GM23248 (cell line): ENCODE results near the gene COLEC11. TPM values are rescaled to one million over a fixed set of nuclear protein-coding genes. Genes with fewer than 3 reads are reported as not detected.

Experiments used
- DNase-seq: peaks from one replicate; pipeline ENCODE4 v3.0.0-alpha.2; 2015
- H2AFZ ChIP-seq: fragments of 200-600 bp; sonication (generic); 2 replicates; pipeline ENCODE4 v1.6.1; 2016; ENCODE audit warnings: antibody characterized with exemption
- H3F3A ChIP-seq: fragments of 200-600 bp; sonication (generic); 2 replicates; pipeline ENCODE4 v1.6.1; 2016; ENCODE audit warnings: mild to moderate bottlenecking, antibody characterized with exemption, mixed run types; ENCODE audit not compliant: insufficient read depth
- H3K27ac ChIP-seq: fragments of 200-600 bp; sonication (generic); 2 replicates; pipeline ENCODE4 v1.5.1; 2016; ENCODE audit warnings: mild to moderate bottlenecking
- H3K27me3 ChIP-seq: fragments of 200-600 bp; sonication (generic); replicated peaks from 2 replicates; pipeline ENCODE4 v1.6.1; 2016; ENCODE audit warnings: mild to moderate bottlenecking; ENCODE audit not compliant: insufficient read depth
- H3K36me3 ChIP-seq: fragments of 200-600 bp; sonication (generic); 2 replicates; pipeline ENCODE4 v1.6.1; 2016; ENCODE audit warnings: low read depth, mild to moderate bottlenecking
- H3K4me1 ChIP-seq: fragments of 200-600 bp; sonication (generic); 2 replicates; pipeline ENCODE4 v1.6.1; 2016; ENCODE audit warnings: mild to moderate bottlenecking; ENCODE audit not compliant: insufficient read depth
- H3K4me2 ChIP-seq: fragments of 200-600 bp; sonication (generic); one replicate; pipeline ENCODE4 v1.6.1; 2016; ENCODE audit warnings: mild to moderate bottlenecking; ENCODE audit not compliant: unreplicated experiment
- H3K4me3 ChIP-seq: fragments of 200-600 bp; sonication (generic); 2 replicates; pipeline ENCODE4 v1.5.1; 2016; ENCODE audit warnings: mild to moderate bottlenecking
- H3K79me2 ChIP-seq: fragments of 200-600 bp; sonication (generic); 2 replicates; pipeline ENCODE4 v1.6.1; 2016; ENCODE audit warnings: mild to moderate bottlenecking; ENCODE audit not compliant: insufficient read depth
- H3K9ac ChIP-seq: fragments of 200-600 bp; sonication (generic); 2 replicates; pipeline ENCODE4 v1.6.1; 2016; ENCODE audit warnings: mild to moderate bottlenecking
- H3K9me2 ChIP-seq: fragments of 200-600 bp; sonication (generic); 2 replicates; pipeline ENCODE4 v1.6.1; 2016; ENCODE audit warnings: mixed run types, mild to moderate bottlenecking, moderate library complexity; ENCODE audit not compliant: insufficient read depth
- H3K9me3 ChIP-seq: fragments of 200-600 bp; sonication (generic); one replicate; pipeline ENCODE4 v1.6.1; 2017; ENCODE audit warnings: low read depth
- H4K20me1 ChIP-seq: fragments of 200-600 bp; sonication (generic); 2 replicates; pipeline ENCODE4 v1.6.0; 2016; ENCODE audit not compliant: insufficient read depth
- EZH2 ChIP-seq: fragments of 200-600 bp; sonication (generic); IDR thresholded peaks from 2 replicates; pipeline ENCODE4 v1.6.1; 2018; ENCODE audit warnings: antibody characterized with exemption, mild to moderate bottlenecking; ENCODE audit not compliant: insufficient read depth, poor library complexity, severe bottlenecking
- EZH2phosphoT487 ChIP-seq: fragments of 200-600 bp; sonication (generic); IDR thresholded peaks from 2 replicates; pipeline ENCODE4 v1.6.1; 2018; ENCODE audit warnings: antibody characterized with exemption, moderate library complexity, mild to moderate bottlenecking, low read depth; ENCODE audit not compliant: insufficient read depth
- WGBS, 2 experiments: methylation state at CpG; one replicate each; pipeline ENCODE4 v1.1.6; 2015 to 2017; ENCODE audit warnings: low lambda C conversion rate in 2 of 2, low coverage in 1 of 2; ENCODE audit errors: missing lambda C conversion rate in 2 of 2; 5-methylcytosine and 5-hydroxymethylcytosine counted together
- in situ Hi-C: fragments of 300-500 bp; cut with MboI; formaldehyde crosslinking; loops from 2 replicates; pipeline ENCODE4 v1.15.0; 2020
- polyA plus RNA-seq: library from polyadenylated mRNA; unstranded; fragments of >200 nt; fragmentation: Nextera tagmentation; extraction: Ambion mirVana; gene quantifications from 2 replicates; pipeline ENCODE4 v1.2.1, GENCODE V29; 2016
- total RNA-seq: library from RNA; depleted of rRNA; stranded (reverse); fragments of >200 nt; shearing (Covaris generic); gene quantifications from 2 replicates; pipeline ENCODE4 v1.2.3, GENCODE V29; 2014

The COLEC11 gene
- total and polyA plus RNA-seq, 2 experiments from 2014 or later = not detected

DNA sequence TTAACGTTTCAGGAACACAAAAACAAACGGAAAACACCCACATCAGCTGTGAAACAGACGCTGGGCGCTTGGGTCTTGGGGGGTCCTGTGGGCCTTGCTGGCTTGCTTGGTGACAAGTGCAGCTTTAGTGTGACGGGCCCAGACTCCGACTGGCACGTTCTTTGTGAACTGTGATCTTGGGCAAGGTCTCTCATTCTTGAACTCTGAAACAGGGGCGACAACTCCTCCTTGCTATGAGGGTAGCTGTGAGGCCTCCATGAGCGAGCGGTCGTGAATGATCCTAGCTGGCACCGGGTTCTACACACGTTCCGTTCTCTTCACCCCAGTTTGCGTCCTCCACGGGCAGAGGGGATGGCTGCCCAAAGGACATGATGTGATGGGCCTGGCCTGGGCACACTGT is 8.7 kb upstream of the COLEC11 start:
- 88 to 91% methylated on average over 16 of the region's 16 CpGs for WGBS, 2 experiments
- Histone ChIP-seq H3K27ac (no peak overlapping the region), H3K79me2 (peaks cover 10% of the 10 kb centered on the region), H3K4me1 (no peaks in the 10 kb centered on the region), H3K27me3 (no peaks in the 10 kb centered on the region), H3K9me3 (no peaks in the 10 kb centered on the region), H3F3A (peaks cover 31% of the 10 kb centered on the region), H3K9me2 (no peaks in the 10 kb centered on the region), H3K9ac (no peak overlapping the region), H3K4me3 (no peak overlapping the region), H3K4me2 (no peak overlapping the region), H4K20me1 (no peaks in the 10 kb centered on the region; the same call in 1 of the 2 replicates), H2AFZ (no peak overlapping the region), H3K36me3 (peaks cover 23% of the 10 kb centered on the region)
- in situ Hi-C loops = no loop called here
- no peak for DNase-seq
- no peak for TF ChIP-seq EZH2
- TF ChIP-seq EZH2phosphoT487 = no peak

DNA sequence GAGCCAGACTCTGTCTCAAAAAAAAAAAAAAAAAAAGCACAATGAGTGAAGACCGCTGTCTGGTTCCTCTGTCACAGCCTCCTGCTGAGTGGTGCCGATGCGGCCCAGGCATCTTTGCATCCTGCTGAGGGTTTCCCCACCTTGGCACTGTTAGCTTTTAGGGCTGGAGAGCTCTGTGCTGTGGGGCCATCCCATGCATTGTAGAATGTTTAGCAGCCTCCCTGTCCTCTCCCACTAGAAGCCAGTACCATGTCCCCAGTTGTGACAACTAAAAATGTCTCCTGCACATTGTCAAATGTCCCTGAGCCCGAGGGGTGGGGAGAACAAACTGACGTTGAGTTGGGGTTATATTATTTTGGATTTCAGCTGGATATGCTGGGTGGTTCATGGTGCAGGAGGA is 7.9 kb upstream of the COLEC11 start:
- Histone ChIP-seq H3F3A (peaks cover 23% of the 10 kb centered on the region), H3K4me2 (no peak overlapping the region)
- in situ Hi-C loops = no loop called here

DNA sequence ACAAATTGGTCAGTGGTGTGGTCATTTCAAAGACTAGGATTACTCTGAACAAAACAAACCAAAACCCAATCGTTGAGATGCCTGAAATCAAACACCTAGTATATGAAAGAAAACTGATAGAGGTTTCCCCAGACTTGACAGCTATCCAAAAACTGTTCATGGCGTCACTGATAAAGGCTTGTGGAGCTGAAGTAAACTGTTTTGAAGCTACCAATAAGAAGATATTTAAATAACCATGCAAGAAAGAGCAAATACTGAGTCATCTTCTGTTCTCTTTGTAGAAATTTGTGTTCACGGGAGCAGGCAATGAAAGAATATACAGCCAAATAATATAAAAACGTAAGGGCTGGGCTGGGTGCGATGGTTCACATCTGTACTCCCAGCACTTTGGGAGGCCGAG is 7.5 kb upstream of the COLEC11 start:
- H2AFZ ChIP-seq = no peak overlapping the region
- no peak overlapping the region for H3K27ac ChIP-seq
- no peak overlapping the region for H3K9ac ChIP-seq
- H3F3A ChIP-seq = peaks cover 20% of the 10 kb centered on the region
- no peak overlapping the region for H3K4me2 ChIP-seq
- TF ChIP-seq EZH2phosphoT487 (no peak), EZH2 (no peak)
- no peaks in the 10 kb centered on the region for H3K9me2 ChIP-seq
- no peak for DNase-seq
- WGBS, 2 experiments = 86 to 90% methylated on average over 6 of the region's 6 CpGs
- in situ Hi-C loops = no loop called here
- no peaks in the 10 kb centered on the region for H3K9me3 ChIP-seq
- H3K79me2 ChIP-seq = no peaks in the 10 kb centered on the region
- no peaks in the 10 kb centered on the region for H4K20me1 ChIP-seq
- no peaks in the 10 kb centered on the region for H3K27me3 ChIP-seq
- no peaks in the 10 kb centered on the region for H3K4me1 ChIP-seq
- no peak overlapping the region for H3K4me3 ChIP-seq
- H3K36me3 ChIP-seq = peaks cover 14% of the 10 kb centered on the region

More for the DNA sequence above, 7.9 kb upstream of the COLEC11 start:
- no peaks in the 10 kb centered on the region for H3K4me1 ChIP-seq
- peaks cover 15% of the 10 kb centered on the region for H3K36me3 ChIP-seq
- H3K9ac ChIP-seq = no peak overlapping the region
- no peak overlapping the region for H2AFZ ChIP-seq
- H3K9me2 ChIP-seq = no peaks in the 10 kb centered on the region
- TF ChIP-seq EZH2phosphoT487 = no peak
- no peak for TF ChIP-seq EZH2
- no peak overlapping the region for H3K27ac ChIP-seq
- no peaks in the 10 kb centered on the region for H4K20me1 ChIP-seq
- no peak overlapping the region for H3K4me3 ChIP-seq
- no peak for DNase-seq
- no peaks in the 10 kb centered on the region for H3K27me3 ChIP-seq
- H3K9me3 ChIP-seq = no peaks in the 10 kb centered on the region
- 83 to 87% methylated on average over 5 of the region's 5 CpGs for whole genome bisulfite sequencing, 2 experiments
- H3K79me2 ChIP-seq = peaks cover 2% of the 10 kb centered on the region

DNA sequence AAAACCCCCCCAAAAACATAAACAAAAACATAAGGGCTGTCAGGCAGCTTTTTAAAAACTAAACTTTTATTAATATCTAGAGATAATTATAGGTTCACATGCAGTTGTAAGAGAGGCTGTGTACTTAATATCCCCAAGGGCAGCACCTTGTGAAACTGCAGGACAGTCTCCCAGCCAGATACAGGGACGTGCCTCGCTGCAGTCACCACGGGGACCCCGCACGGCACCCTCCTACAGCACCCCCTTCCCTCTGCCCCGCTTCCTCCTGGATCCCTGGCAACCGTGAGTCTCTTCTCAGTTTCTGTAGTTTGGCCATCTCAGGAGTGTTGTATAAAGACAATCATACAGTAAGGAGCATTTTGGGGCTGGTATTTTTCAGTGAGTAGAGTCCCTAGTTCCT is 6.8 kb upstream of the COLEC11 start:
- no peak for TF ChIP-seq EZH2phosphoT487
- Histone ChIP-seq H3K27me3 (no peaks in the 10 kb centered on the region), H3K27ac (no peak overlapping the region), H2AFZ (no peak overlapping the region), H3K79me2 (no peaks in the 10 kb centered on the region), H3K9ac (no peak overlapping the region), H4K20me1 (no peaks in the 10 kb centered on the region), H3K4me2 (no peak overlapping the region), H3K9me3 (no peaks in the 10 kb centered on the region), H3K4me1 (no peaks in the 10 kb centered on the region), H3K4me3 (no peak overlapping the region), H3F3A (peaks cover 14% of the 10 kb centered on the region), H3K36me3 (peaks cover 11% of the 10 kb centered on the region), H3K9me2 (no peaks in the 10 kb centered on the region)
- DNase-seq = no peak
- WGBS, 2 experiments = 91 to 92% methylated on average over 5 to 7 of the region's 7 CpGs
- in situ Hi-C loops = no loop called here

DNA sequence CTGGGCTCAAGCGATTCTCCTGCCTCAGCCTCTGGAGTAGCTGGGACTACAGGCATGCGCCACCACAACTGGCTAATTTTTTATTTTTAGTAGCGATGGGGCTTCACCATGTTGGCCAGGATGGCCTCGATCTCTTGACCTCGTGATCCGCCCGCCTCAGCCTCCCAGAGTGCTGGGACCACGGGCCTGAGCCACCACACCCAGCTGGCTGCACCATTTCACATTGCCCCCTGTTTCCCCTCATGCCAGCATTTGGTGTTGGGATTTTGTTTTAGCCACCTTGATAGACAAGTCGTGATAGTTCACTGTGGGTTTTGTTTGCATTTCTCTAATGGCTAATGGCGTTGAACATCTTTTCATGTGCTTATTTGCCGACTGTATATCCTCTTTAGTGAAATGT is 5.8 kb upstream of the COLEC11 start:
- Histone ChIP-seq H3K4me2 (no peak overlapping the region), H3K79me2 (no peaks in the 10 kb centered on the region), H3K36me3 (peaks cover under 1% of the 10 kb centered on the region; the same call in 1 of the 2 replicates), H3K9ac (no peak overlapping the region), H3K4me1 (no peaks in the 10 kb centered on the region), H3K4me3 (no peak overlapping the region), H4K20me1 (no peaks in the 10 kb centered on the region), H3K27ac (no peak overlapping the region), H2AFZ (no peak overlapping the region), H3K27me3 (no peaks in the 10 kb centered on the region), H3K9me2 (no peaks in the 10 kb centered on the region), H3F3A (peaks cover 4% of the 10 kb centered on the region; the same call in 1 of the 2 replicates), H3K9me3 (no peaks in the 10 kb centered on the region)
- DNase-seq = no peak
- TF ChIP-seq EZH2phosphoT487 (no peak), EZH2 (no peak)
- in situ Hi-C loops = no loop called here
- 90 to 92% methylated on average over 11 of the region's 11 CpGs for WGBS, 2 experiments
